NCI-H226 (cell line): ENCODE data around the gene PKHD1.

Source experiments
- DNase-seq: peaks from one replicate; pipeline ENCODE4 v3.0.0-alpha.2; 2015

Gene PKHD1

GRCh38 chr6:51608383-51608782, 479.0 kb downstream of the PKHD1 start:
- no peak for DNase-seq

GRCh38 chr6:51600514-51600913, 486.9 kb downstream of the PKHD1 start:
- no peak for DNase-seq

GRCh38 chr6:51598171-51598570, 489.2 kb downstream of the PKHD1 start:
- DNase-seq: no peak

GRCh38 chr6:51594981-51595380, 492.4 kb downstream of the PKHD1 start:
- no peak for DNase-seq

- no peak for DNase-seq
Observed at GRCh38 chr6:51585264-51585663, 502.1 kb downstream of the PKHD1 start.

- DNase-seq: no peak
Observed at GRCh38 chr6:51584163-51584562, 503.2 kb downstream of the PKHD1 start.

GRCh38 chr6:51578994-51579393, 508.4 kb downstream of the PKHD1 start:
- no peak for DNase-seq

GRCh38 chr6:51578362-51578761, 509.1 kb downstream of the PKHD1 start:
- no peak for DNase-seq

- DNase-seq: no peak
Observed at GRCh38 chr6:51574040-51574439, 513.4 kb downstream of the PKHD1 start.

GRCh38 chr6:51571168-51571567, 516.2 kb downstream of the PKHD1 start:
- DNase-seq: no peak

- DNase-seq: no peak
Observed at GRCh38 chr6:51570168-51570921, 517.1 kb downstream of the PKHD1 start.

- DNase-seq: no peak
Observed at GRCh38 chr6:51569594-51569993, 517.8 kb downstream of the PKHD1 start.

- no peak for DNase-seq
Observed at GRCh38 chr6:51568771-51569170, 518.6 kb downstream of the PKHD1 start.

- no peak for DNase-seq
Observed at GRCh38 chr6:51565472-51565871, 521.9 kb downstream of the PKHD1 start.
